ENCODE measurements around the gene TUBB6.

The TUBB6 gene

GRCh38 chr18:12338382-12338781, 30.3 kb downstream of the TUBB6 start:
- DNase-seq (ENCODE audit: low read depth) = no peak

DNA sequence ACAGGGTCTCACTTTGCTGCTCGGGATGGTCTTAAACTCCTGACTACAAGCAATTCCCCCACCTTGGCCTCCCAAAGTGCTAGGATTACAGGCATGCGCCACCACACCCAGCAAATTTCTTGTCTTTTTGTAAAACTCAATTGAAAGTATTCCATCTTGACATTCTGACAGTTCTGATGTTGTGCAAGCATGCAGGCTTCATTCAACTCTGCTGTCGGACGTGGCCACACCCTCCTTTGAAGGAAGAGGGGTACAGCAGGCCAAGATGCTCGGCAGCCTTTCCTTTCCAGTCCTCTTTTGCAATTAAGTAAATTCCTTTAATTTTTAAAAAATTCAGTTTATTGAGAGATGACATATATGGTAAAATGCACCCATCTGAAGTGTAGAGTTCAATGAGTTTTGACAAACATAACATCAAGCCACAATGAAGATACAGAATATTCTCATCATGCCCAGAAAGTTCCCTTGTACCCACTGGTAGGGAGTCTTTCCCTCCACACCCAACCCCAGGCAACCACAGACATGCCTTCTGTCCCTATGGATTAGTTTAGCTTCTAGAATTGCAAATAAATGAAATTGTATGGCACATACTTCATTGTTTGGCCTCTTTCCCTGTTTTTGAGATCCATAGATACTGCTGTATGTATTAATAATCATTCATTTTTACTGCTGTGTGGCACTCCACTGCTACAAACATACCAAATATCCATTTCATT, 33.1 kb downstream of the TUBB6 start:
- DNase-seq (ENCODE audit: low read depth) = no peak

DNA sequence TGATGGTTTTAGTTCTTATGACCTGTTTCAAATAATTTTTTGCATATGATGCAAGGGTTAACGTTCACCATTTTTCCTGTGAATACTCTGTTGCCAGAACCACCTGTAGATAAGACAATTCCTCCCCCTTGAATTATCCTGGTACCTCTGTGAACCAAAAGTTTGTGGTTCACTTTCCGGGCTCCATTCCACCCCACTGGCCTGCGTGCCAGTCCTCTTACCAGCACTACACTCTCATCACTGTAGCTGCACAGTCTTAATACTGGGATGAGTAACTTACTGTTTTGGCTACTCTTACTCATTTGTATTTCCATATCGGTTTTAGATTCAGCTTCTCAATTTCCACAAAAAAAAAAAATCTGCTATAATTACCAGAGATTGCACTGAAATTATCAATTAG, 34.6 kb downstream of the TUBB6 start:
- DNase-seq (ENCODE audit: low read depth) = no peak

GRCh38 chr18:12345491-12346239, 37.6 kb downstream of the TUBB6 start:
- DNase-seq (ENCODE audit: low read depth) = no peak

DNA sequence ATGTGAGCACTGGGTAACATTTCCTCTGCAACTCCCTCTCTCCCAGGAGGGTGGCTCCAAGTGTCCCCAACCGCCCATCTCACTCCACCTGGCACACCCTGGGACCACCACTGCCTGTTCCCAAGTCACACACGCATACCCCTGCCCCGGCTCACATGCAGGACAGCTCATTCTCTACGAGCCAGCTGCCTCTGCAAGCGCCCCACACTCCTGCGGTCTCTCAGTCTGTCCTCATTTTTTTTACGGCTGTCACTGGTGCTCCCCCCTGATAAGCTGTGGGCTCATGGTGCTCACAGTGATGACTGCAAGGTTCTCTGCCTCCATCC, 38.2 kb downstream of the TUBB6 start:
- DNase-seq (ENCODE audit: low read depth) = no peak

DNA sequence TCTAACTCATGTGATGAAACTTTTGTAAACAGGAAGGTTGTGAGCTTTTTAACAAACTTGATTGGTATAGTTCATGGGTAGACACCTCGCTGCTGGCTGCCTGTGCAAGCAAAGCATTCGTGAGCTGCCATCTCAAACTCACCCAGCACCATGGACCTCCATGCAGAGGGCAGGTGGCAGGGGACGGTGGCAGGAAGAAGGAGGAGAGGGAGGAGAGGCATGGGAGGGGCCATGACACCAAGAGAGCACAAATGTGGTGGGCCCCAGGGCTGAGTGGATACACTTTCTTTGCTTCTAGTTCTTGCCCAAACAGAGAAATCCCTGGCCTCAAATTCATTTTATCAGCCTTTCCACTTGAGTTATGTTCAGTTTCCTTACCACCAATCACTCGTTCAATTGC, 39.9 kb downstream of the TUBB6 start:
- DNase-seq (ENCODE audit: low read depth) = no peak

DNA sequence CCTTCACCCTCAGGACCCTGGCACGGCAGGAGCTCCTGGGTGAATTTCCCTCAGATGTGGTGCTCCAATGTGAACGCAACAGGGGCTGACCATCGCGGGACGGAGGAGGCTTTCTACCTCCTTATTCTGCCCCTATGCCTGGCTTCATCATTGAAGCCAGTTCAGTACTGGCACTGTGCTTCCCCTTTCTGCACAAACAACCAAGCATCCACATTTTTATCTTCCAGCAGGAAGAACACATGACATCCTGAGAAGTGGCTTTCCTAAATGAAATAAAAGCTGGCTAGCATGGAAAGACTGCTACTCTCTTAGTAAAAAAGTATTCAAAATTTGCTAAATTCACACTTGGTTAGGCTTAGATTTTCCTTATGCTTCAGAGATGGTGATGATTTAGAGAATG, 44.1 kb downstream of the TUBB6 start:
- no peak for DNase-seq (ENCODE audit: low read depth)

GRCh38 chr18:12359515-12359927, 51.5 kb downstream of the TUBB6 start:
- no peak for DNase-seq (ENCODE audit: low read depth)

DNA sequence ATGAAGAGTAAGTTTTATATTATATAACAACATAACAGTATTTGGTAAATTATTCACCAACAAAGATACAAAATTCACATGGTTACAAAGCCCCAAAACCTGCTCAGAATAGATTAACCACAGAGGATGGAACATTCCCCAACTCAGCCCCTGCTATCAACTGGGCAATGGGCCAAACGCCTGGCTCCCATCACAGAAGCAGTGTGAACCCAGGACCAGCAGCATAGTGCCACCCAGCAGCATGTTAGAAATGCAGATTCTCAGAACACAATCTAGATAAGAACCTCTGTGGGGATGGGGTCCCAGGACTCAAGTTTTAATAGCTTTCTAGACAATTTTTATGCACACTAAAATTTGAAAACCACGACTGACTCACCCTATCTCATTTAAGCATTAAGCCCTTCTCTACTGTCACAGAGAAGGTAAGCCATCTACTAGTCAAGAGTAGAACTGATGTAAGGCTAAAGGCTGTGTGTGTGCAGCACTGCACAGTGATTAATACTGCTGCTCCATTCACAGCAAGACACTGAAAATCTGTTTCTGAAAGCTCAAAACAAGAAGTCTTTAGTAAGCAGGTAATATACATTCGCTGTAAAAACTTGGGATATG, 53.8 kb downstream of the TUBB6 start:
- no peak for DNase-seq (ENCODE audit: low read depth)

DNA sequence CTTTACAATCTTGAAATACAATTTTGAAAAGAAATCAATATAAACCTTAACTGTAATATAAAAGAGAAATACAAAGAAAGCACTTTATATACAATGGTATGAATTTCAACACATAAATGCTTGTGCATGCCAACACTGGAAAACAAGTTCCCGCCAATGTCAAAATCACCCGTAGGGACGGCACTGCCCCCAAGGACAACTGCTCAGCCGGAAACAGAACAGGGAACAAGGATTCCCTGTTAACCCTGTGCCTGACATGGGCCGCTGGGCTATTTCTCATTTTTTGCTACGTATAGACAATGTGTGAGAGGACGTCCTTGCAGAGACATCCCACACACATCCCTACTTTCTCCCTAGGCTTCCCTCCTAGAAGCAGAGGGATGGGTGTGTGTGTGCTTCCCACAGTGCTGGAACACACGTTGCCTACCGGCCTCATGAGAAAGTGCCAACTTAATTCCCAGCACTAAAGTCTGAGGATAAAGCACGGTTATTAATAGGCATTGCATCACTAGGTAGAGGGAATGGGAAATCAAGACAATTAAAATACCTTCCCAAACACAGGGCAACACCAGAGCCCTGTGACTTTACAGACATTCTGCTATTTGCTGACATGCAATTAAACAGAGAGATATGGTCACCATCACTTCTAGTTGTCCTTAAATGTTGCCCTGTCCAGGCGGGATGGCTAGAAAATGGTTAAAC, 54.6 kb downstream of the TUBB6 start:
- DNase-seq (ENCODE audit: low read depth) = no peak

GRCh38 chr18:12366379-12366778, 58.3 kb downstream of the TUBB6 start:
- no peak for DNase-seq (ENCODE audit: low read depth)

- no peak for DNase-seq (ENCODE audit: low read depth)
Measured at GRCh38 chr18:12366784-12367183, 58.7 kb downstream of the TUBB6 start.

DNA sequence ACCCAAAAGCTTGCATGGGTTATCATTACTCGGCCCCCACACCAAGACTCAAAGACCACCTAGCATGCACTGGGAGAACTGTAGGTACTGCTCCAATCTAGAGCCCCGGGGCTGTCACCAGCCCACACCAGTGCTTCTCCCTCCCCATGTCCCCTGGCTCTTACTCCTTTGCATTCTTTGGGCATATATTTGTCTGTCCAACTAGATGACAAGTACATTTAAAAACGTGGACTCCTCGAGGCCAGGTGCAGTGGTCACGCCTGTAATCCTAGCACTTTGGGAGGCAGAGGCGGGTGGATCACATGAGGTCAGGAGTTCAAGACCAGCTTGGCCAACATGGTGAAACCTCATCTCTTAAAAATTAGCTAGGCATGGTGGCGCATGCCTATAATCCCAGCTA, 61.2 kb downstream of the TUBB6 start:
- no peak for DNase-seq (ENCODE audit: low read depth)

GRCh38 chr18:12371590-12371989, 63.5 kb downstream of the TUBB6 start:
- DNase-seq (ENCODE audit: low read depth) = no peak

GRCh38 chr18:12372406-12372805, 64.4 kb downstream of the TUBB6 start:
- DNase-seq (ENCODE audit: low read depth) = no peak

DNA sequence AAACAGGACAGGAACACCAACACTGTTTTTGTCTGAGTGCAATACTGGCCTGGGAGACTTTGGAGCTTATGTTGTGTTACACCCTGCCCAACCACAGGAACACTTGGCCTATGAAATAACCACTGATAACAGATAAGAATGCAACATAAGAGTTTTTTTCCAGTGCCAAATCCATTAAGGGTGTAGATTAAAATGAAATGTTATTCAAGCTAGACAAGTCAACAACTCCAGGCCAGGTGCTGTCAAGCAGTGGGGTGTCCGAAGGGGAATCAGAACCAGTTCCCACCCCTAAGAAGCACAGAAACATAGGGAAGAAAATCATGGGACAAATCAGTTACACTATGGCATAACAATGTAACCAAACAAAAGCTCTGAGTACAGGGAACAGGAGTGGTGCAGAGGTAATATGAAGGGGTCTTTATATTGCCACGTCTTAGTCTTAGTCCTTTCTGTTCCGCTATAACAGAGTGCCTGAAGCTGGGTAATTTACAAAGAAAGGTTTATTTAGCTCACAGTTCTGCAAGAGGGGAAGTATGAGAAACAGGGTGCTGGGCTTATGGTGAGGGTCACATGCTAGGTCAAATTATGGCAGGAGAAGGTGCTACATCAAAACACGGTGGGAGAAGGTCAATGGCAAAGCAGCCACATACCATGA, 65.2 kb downstream of the TUBB6 start:
- no peak for DNase-seq (ENCODE audit: low read depth)

DNA sequence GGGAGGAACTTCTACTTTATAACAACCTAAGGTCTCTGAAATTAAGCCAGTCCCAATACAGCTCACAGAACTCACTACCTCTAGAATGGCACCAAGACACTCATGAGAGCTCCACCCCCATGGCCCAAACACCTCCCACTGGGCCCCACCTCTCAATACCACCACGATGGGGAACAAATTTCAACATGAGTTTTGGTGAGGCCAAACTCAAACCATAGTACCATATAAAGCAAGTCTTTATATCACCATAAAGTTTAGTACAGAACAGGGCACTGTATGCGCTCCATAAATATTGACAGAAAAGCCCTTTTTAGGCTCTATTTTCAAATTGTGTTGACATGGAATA, 65.7 kb downstream of the TUBB6 start:
- no peak for DNase-seq (ENCODE audit: low read depth)

DNA sequence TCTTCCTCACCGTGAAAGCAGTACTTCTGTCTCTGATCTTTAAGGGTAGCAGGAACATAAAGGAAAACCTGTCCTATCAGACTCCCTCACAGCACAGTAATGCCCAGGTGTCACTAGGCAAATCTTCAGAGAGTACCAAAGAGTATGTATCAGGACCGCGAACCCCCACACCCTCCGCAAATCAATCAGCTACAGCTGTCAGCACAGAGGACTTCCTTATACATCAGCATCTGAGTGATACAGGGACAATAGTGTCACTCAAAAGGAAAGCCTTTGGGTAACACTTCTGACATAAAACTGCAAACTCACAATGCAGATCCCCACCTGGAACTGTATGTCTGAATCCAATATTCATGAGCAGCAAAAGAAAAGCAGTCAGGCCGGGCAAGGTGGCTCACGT, 66.4 kb downstream of the TUBB6 start:
- DNase-seq (ENCODE audit: low read depth) = no peak
